Activated CD4-positive, alpha-beta T cell treated with anti-CD3 and anti-CD28 coated beads for 24 hours (primary cell): Measurements from ENCODE around the gene WHRN.

Experiments
- DNase-seq, 2 donors: peaks; one replicate each; pipeline ENCODE4 v3.0.0-alpha.2; 2020; ENCODE audit warnings: low read depth in 2 of 2

WHRN gene

DNA sequence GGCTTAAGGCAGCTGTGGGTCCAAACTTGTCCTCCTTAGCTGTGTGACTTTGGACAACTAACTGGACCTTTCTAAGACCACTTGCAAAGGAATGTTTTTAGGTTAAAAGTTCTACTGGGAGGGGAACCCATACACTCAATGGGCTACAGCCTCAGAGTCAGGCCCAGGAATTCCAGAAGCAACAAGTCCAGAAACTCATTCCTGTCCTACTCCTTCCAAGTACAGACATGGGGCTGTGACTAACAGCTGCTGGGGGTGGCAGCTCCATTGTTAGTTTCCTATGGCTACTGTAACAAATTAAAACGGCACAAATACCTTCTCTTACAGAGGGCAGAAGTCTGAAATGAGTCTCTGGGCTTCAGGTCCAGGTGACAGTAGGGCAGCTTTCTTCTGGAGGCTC, 105.1 kb downstream of the WHRN start:
- no peak for DNase-seq

DNA sequence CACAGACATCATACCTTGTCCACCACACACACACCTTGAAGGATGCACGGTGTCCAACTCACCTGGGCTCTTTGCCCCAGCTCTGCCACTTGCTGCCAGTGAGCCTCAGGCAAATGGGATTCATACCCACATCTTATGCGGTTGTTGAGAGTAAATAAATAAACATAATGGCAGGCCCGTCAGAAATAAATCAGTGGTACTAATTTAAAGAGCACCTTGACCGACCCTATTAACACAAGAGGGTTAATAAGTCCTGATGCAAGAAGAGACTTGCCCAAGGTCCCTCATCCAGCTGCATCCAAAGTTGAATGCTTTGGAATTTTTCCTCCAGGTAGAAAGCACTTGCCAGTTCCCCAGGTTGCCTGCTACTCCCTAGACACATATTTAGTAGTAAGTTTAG, 105.9 kb downstream of the WHRN start:
- DNase-seq, result no peak

DNA sequence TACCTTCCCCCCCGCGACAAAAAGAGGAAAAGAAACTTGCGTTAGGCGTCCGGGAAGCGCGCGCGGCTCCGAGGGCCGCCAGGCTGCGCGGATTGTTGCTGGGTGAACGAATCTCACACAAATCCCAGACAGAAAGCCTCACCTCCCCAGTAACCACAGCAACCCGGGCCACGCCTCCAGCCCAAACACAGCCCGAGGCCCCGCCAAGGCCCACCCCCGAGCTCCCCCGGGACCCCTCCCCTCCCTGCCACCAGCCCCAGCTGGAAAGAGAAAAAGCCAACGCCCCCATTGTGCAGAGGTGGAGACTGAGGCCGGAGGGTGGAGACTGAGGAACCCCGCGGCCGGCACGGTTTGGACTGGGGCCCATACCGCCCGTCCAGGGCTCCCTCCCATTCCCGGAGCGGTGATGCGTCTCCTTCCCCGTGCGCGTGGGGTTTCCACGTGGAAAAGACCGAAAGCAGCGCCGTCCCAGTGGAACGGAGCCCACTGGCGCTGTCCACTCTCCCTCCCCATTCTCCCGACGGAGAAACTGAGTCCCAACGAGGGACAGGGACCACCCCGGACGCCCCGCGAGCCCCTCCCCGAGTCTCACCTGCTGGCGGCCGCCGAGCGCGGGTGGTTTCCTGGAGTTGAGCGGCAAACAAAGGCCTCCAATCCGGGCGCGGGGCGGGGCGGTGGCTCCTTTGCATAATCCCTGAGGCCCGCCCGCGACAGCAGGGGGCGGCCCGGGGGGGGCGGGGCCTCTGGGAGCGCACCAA, 107.2 kb downstream of the WHRN start:
- DNase-seq, result peak; percentile 95 to 97

DNA sequence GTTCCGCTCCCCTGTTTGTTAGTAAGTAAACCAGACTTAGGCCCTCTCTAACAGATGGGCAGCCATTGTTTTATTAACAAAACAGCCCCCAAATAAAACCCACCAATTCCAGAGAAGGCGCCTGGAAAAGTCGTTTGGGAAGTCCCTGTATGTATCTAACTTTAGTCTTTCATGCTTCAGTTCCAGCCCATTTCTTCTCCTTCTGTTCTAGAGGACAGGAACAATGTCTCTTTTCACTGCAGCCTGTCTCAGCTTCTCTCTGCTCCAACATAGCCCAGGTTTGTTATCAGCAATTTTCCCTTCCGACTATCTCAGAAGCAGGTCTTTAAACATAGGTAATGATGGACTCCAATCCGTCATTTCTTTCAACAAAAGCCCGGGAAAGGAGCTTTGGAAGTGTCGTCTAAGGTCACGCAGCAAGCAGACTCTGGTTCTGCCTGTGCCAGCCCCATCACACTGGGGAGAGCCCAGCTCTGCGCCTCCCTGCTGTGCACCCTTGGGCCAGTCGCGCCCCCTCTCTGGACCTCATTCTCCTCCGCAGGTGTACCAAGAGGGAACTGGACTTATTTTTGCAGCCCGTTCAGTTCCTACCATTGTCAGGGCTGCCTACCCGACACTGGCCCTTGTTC, 107.9 kb downstream of the WHRN start:
- DNase-seq, result no peak

DNA sequence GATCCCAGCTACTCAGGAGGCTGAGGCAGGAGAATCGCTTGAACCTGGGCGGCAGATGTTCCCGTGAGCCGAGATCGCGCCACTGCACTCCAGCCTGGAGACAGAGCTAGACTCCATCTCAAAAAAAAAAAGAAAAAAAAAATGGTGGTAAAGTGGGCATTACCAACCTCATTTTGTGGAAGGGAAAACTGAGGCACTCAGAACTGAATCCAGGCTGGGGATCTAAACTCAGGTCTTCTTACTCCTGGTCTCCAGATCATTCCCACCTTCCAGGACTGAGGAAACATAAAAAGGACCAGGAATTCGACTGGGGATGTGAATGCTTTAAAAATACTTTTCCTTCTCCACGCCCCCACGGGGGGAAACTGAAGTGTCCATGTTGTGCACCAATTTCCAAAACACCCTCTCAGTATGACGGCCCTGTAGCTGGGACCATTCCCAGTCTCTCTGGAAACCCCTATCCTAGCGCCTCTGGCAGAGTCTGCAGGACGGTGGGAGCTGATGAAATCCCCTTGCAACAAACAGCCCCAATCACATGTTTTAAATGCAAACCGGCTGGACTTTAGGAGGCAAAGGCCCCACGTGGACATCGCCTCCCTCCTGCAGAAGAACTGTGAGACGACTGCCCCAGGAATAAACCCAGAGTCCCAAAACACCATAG, 108.6 kb downstream of the WHRN start:
- DNase-seq, result no peak

DNA sequence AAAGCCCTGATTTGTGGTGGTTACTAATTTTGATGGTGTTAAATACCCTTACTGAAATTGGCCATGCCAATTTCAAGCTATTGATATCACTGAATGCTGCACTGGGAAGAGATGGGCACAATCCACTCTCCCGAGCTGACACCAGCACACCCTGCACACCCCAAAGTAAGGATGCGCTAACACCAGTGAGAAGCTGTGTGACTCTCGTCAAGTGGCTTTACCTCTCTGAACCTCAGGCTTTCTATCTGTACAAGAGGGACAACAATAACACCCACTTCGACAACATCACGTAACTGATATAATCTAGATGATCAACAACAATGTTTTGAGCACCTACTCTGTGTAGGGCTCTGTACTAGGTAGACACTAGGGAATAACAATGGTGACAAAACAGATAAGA, 109.5 kb downstream of the WHRN start:
- no peak for DNase-seq

DNA sequence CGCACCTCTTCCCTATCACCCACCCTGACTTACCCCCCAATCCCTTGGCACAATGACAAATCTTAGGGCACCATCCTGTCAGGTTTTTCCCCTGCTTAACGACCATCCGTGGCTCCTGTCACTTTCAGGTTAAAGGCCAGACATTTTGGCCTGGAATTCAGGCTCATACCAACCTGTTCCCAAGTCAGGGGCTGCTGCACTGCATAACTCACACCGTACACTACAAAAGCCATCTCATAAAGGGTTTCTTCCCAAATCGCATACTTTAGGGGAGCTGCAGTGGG, 110.0 kb downstream of the WHRN start:
- DNase-seq, result no peak

DNA sequence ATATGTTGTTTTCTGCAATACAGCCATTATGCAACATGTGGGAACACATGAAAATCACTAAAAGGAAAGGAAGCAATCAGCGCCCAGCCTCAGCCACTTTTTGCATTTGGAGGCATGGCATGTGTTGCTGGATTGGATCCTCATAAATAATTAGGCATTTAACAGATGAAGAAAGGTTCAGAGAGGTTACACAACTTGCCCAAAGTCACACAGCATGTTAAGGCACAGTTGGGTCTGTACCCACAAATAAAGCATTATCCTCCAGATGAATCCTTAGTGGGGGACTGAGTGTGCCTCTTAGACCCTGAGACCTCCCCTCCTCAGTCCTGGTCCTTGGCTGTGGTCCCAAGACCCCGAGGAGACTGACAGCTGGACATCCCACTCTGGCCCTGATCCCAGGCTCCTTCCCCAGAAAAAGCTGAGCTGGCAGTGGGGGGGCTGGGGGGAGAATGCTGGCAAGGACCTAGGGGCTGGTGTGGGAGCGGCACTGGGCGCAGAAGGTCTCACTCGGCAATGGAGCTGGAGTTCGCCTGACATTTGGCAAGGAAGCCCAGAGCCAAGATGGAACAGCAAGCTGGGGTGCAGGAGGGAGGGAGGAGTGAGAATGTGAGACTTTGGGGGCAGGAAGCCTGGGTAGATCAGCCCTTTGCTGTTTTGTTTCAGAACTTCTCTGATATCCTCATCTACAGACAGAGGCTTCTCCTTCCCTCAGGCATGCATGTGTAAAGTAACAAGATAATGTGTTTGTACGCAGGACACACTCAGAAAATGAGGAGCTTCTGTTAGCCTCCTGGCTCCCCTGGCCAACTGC, 110.5 kb downstream of the WHRN start:
- no peak for DNase-seq

DNA sequence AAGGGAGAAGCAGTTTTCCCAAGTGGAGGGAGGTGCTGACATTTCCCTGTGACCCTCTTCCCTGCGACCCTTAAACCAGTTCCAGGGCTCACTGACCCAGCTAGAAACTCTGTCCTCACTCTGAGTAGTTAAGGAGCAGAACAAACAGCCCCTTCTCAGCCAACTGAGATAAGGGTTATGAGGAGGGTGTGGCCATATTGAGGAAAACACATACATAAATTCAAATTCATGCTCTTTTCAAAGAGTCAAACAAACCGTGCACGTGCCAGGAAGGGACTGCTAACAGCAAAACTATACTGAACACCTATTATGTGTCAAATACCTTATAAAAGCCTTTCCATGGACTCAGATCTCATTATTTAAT, 112.5 kb downstream of the WHRN start:
- no peak for DNase-seq

DNA sequence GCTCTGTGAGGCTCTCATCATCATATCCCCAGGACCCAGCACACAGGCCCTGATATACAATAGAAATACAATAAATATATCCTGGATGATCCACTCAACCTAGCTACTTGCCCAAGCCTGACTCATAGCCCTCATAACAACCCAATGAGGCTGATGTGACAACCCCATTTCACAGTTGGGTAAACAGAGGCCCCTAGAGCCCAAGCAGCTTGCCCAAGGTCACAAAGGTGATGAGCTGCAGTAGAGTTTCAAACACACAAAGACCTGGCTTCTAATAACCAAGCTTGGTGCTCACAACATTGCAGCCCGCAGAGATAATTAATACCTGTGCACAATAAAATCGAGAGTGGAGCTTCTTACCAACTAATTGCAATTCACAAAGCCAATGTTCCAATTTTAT, 114.3 kb downstream of the WHRN start:
- no peak for DNase-seq

DNA sequence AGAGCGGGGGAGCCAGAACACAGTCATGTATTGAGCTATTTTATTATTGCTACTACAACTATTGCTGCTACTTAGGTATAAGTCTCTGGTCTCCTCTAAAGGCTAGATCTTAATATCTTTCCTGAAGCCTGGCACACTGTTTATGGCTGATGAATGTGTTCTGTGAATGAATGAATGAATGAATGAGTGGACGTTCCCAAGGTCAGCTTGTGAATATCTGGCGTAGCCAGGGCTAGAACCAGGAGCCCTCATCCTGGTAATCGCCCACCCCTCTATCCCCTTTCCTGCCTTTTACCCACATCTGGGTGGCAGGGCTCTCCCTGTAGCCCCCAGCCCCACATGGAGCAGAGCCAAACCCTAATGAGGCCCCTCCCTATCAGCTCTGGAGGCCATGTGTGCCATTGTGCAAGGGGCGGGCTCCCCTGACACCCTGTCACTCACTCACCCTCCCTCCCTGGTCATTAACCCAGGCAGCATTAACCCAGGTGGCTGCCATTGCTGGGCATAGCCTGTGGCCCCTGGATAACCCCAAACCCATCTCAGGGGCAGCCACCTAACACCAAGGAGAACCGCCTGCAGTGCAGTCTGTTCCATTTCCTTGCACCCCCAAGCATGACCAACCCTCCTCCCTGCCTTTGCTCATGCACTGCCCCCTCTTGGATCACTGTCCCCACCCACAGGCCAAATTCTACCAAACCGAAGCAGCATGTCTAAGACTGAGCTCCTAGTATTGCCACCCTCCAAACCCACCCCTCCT, 115.5 kb downstream of the WHRN start:
- no peak for DNase-seq

DNA sequence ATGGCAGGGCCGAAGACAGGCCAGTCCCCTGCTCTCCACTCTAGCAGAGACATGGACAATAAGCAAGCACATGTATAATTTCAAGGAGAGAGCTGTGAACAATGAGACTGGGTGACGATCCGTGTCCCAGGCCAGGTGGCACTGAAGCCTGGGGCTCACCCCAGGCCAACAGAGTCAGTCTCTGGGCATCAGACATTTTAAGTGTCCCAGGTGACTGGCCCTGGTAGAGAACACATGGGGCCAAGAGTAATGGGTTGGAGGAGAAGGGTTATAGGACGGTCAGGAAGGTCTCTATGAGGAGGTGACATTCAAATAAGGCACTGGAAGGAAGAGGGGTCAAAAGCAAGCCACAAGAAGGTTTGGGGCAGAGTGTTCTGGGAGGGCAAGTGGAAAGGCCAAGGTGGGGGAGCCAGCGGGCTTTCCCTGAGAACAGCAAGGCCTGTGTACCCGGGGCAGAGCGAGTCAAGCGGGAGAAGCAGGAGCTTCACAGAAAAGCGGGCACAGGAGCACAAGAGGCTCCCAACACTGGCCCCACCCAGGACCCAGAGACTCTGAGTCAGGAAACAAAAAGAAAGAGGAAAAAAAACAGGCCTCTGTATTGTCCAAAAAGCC, 116.4 kb downstream of the WHRN start:
- no peak for DNase-seq

DNA sequence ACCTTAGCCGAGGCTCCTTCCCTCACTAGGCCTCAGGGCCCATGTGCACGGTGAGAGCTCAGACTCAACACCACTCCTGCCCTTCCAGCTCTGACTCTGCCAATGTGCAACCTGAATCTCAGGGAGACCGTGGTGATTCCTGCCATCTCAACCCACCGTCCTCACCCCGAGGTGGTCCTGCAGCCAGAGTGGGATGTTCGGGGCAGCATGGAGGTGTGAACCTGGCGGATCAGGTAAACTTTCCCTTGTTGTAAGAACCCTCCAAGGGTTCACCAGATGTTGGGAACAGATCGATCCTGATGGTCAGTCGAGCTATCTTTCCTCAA, 117.0 kb downstream of the WHRN start:
- DNase-seq, result no peak

DNA sequence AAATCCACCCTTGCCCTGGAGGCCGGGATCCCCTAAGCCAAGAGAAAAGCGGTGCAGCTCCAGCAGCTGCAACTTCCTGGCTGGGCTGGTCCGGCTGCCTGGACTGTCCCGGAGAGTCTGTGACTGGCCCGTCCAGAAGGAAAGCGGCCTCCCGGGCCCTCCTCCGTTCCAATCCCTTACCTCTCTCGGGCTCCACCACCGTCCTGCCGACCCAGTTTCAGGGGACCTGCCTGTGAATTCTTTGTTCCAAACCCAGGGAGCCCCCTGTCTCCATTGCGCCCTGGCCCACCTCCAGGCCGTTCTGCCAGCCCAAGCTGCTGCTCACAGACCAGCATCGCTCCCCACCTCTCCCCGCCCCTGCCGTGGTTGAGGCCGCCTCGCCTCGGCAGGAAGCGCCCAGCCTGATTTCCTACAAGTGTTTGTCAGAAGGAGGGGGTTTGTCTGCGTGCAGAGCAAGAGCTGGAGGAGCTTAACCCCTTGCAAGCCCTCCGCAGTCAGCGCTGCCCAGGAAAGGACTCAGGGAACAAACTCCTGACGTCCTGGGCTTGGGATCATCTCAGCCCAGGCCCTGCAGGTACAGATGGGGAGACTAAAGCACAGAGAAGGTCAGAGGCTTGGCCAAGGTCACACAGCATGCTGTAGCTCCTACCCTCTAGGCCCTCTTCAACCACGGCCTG, 117.5 kb downstream of the WHRN start, which contains the start of gene AKNA:
TSS of gene AKNA (minus strand) at position 303 of the 677 bp plus-strand sequence. CDS start 6,649 bp downstream, outside the sequence.
- peak; percentile 69 to 71 for DNase-seq

DNA sequence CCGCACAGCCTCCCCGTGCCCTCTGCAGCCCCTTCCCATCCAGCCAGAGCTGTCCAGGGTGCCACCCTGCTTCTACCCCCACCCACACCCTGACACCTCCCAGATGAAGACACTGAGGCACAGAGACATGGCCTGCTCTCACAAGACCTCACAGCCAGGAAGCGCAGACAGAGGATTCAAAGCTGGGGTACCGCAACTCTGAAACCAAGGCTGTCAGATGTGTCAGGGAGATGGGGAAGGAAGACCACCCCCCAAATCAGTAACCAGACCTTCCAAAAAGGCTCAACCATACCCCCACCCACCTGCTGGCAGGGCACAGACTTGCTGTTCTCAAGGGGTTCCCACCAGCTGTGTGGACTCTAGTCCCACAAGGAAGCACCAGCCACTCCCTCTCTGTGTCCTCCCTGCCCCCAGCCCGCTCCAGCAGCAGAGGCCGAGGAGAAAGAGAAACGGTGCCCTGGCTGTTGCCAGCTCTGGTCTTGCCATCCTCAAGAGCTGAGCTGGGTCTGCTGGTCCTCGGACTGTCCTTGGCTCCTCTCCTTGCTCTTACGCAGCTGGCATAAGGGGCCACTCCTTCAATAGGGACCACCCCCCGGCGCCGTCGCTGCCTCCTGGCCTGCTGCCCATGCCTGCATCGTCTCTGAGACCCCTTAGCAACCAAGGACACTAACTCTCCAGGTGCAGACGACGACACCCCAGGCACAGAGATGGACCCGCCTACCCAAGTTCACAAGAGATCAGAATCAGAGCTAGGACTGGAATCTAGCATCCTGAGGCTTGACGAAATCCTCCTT, 118.2 kb downstream of the WHRN start:
- no peak for DNase-seq

DNA sequence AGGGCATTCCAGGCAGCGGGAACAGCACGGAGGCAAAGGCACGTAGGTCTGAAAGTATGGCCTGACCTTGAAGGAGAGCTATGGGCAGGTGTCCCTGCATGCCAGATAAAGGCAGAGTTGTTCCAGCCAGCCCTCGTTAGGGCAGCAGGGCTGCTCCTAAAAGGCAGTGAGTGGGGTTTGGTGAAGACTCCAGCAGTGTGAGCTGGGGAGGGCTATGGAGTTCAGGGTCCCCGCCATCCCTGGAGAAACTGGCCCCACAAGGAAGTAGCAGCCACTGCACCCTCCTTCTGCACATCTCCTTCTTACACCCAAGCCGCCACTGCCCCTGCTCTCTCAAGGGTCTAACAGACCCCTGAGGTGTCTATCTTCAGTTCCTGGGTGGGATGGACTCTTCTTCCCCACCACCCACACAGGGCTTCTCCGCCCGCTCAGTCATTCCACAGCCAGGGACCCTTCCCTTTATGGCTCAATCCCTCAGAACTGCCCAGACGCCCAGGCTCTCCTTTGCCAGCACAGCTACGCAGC, 118.8 kb downstream of the WHRN start:
- DNase-seq, result no peak

DNA sequence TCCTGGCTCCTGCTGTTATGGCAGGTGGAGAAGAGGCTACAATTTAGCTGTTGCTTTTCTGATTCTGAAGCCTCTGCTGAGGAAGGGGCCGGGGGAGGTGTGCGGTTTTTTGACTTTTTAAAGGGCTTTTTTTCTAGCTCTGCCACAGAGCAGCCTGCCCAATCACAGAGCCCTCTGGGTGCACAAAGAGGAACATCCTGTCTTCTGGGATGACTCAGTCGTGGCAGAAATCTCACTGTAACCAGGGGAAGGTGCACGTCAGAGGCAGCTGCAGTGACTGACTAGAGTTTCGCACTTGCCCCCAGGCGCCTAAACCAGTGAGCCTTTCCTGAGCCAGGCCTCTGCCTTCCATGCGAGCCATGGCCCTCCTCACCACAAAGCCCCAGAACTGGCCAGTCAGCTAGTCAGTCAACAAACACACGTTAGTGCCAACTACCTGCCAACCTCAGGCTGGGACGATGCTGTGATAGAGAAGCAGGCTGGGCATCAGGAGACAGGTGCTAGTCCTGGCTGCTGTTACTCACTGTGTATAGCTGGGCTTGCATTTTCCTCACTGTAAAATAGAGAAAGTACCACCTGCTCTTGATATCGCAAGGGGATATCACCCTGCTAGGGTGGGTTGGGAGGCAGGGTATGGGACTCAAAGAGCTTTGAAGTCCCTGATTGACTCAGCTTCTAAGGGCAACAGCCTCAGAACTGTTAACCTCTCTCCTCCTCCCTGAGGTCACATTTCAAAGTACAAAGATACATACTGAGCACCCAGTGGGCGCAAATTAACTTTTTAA, 119.7 kb downstream of the WHRN start:
- DNase-seq, result peak; percentile 67 to 78

DNA sequence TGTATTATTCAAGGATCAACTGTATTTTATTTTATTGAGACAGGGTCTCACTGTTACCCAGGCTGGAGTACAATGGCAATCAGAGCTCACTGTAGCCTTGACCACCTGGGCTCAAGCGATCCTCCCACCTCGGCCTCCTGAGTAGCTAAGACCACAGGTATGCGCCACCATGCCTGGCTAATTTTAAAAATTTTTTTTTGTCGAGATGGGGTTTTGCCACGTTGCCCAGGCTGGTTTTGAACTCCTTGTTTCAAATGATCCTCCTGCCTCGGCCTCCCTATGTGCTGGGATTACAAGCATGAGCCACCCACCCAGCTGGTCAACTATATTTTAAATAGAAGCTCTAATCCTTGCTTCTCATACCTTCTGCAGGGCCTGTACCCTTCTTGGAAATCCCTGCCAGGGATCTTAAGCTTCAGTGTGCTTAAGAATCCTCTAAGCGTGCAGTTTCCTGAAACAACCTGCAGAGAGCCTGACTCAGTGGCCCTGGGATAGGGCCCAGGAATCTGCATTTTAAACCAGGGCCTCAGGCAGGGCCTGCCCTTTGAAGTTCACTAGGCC, 120.4 kb downstream of the WHRN start:
- no peak for DNase-seq

DNA sequence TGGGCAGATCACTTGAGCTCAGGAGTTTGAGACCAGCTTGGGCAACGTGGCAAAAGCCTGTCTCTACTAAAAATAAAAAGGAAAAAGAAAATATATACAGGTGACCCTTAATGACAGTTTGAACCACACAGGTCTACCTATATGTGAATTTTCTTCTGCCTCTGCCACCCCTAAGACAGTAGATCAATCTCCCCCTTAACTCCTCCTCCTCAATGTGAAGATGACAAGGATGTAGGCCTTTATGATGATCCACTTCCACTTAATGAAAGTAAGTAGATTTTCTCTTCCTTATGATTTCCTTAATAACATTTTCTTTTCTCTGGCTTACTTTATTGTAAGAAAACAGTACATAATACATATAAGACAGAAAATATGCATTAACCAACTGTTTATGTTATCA, 120.9 kb downstream of the WHRN start:
- no peak for DNase-seq
